Glutamatergic neuron (in vitro differentiated cells): ENCODE data around the gene TMA7. TPM values are rescaled to one million over a fixed set of nuclear protein-coding genes. Genes with fewer than 3 reads are reported as not detected.

ENCODE experiments used
- DNase-seq: peaks from one replicate; pipeline ENCODE4 v3.0.0; 2022
- H3K27ac Mint-ChIP-seq: one replicate; pipeline ENCODE4 v1.8.0; 2020; ENCODE audit warnings: mild to moderate bottlenecking, mixed read lengths, inconsistent platforms; ENCODE audit not compliant: unreplicated experiment
- H3K27me3 Mint-ChIP-seq: one replicate; pipeline ENCODE4 v1.8.0; 2020; ENCODE audit warnings: mild to moderate bottlenecking, moderate library complexity, mixed read lengths, inconsistent platforms; ENCODE audit not compliant: unreplicated experiment
- H3K36me3 Mint-ChIP-seq: one replicate; pipeline ENCODE4 v1.8.0; 2020; ENCODE audit warnings: mild to moderate bottlenecking, mixed read lengths, inconsistent platforms; ENCODE audit not compliant: unreplicated experiment
- H3K4me1 Mint-ChIP-seq: one replicate; pipeline ENCODE4 v1.8.0; 2020; ENCODE audit warnings: mild to moderate bottlenecking, low read depth, mixed read lengths, inconsistent platforms; ENCODE audit not compliant: unreplicated experiment
- H3K4me3 Mint-ChIP-seq: one replicate; pipeline ENCODE4 v1.8.0; 2020; ENCODE audit warnings: mild to moderate bottlenecking, mixed read lengths, inconsistent platforms; ENCODE audit not compliant: unreplicated experiment
- H3K9me3 Mint-ChIP-seq: one replicate; pipeline ENCODE4 v1.8.0; 2020; ENCODE audit warnings: mild to moderate bottlenecking, moderate library complexity, mixed read lengths, inconsistent platforms; ENCODE audit not compliant: unreplicated experiment
- total RNA-seq: library from RNA; stranded (reverse); fragmentation: NEBNext Ultra II Directional; extraction: Animal tissue kit (Norgen Biotek cat#: 25700); gene quantifications from one replicate; pipeline ENCODE4 v1.2.1, GENCODE V29; 2021; ENCODE audit not compliant: unreplicated experiment
- TF ChIP-seq, protein P1 (sequence below): fragments of 200-600 bp; sonication (generic); IDR thresholded peaks from one replicate; pipeline ENCODE4 v1.5.0; 2021; ENCODE audit not compliant: partially characterized antibody, unreplicated experiment

The TMA7 gene
- total RNA-seq, 1 donor from 2014 or later = 154 TPM

GRCh38 chr3:48405971-48406370, 34.1 kb upstream of the TMA7 start:
- Mint-ChIP-seq H3K4me1 (no peaks in the 10 kb centered on the region), H3K36me3 (no peaks in the 10 kb centered on the region), H3K9me3 (peaks cover 5% of the 10 kb centered on the region), H3K27me3 (peaks cover 6% of the 10 kb centered on the region), H3K4me3 (no peak overlapping the region), H3K27ac (no peak overlapping the region)
- DNase-seq = peak; percentile 1
- TF ChIP-seq, protein P1, sequence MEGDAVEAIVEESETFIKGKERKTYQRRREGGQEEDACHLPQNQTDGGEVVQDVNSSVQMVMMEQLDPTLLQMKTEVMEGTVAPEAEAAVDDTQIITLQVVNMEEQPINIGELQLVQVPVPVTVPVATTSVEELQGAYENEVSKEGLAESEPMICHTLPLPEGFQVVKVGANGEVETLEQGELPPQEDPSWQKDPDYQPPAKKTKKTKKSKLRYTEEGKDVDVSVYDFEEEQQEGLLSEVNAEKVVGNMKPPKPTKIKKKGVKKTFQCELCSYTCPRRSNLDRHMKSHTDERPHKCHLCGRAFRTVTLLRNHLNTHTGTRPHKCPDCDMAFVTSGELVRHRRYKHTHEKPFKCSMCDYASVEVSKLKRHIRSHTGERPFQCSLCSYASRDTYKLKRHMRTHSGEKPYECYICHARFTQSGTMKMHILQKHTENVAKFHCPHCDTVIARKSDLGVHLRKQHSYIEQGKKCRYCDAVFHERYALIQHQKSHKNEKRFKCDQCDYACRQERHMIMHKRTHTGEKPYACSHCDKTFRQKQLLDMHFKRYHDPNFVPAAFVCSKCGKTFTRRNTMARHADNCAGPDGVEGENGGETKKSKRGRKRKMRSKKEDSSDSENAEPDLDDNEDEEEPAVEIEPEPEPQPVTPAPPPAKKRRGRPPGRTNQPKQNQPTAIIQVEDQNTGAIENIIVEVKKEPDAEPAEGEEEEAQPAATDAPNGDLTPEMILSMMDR = no peak

DNA sequence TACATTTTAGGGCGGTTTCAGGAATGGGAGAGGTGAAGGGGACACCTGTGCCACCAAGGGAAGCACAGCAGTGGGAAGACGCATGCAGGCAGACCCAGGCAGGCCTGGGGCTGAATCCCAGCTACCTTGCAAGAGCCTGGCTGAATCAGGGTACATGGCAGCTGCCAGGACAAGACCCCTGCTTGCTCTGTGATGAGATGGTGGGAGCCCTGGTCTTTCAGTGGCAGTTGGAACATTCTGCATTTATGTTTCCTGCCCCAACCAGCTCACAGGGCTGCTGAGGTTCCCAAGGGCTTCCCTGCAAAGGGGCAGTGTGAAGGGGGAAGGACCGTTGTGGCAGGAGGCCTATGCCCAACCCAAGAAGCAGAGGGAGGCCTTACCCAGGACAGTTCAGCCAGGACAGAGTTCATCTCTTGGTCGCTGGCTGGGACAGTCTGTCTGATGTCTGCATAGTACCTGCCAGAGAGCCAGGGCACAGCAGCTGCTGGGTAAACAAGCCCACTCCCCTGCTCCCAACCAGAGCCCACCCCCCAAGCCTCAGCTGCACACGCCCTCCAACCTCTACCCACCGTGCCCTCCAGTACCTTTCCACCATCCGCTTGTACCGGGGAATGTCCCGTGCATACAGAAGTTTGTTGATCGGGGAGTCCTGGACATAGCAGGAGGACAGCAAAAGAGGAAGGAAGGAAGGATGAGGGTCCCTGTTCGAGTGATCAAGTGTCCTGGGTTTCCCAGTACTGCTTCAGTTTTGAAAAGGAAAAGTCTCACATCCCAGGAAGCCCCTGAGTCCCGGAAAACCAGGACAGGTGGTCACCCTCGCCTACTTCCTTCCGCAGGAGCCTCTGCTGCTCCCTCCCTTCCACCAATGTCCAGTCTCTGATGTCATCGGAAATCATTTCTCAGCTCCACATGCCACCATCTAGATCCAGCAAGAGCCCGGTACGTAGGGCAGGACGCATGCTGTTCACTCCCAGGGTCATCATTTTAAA, 33.3 kb upstream of the TMA7 start:
- peak; percentile 7 for DNase-seq
- Mint-ChIP-seq H3K9me3 (peaks cover 4% of the 10 kb centered on the region), H3K27me3 (peaks cover 6% of the 10 kb centered on the region), H3K36me3 (no peaks in the 10 kb centered on the region), H3K4me3 (no peak overlapping the region), H3K27ac (no peak overlapping the region), H3K4me1 (no peaks in the 10 kb centered on the region)
- TF ChIP-seq, protein P1 = no peak

GRCh38 chr3:48407542-48408099, 32.4 kb upstream of the TMA7 start:
- peaks cover 4% of the 10 kb centered on the region for H3K9me3 Mint-ChIP-seq
- no peaks in the 10 kb centered on the region for H3K4me1 Mint-ChIP-seq
- peak; percentile 5 for DNase-seq
- peaks cover 6% of the 10 kb centered on the region for H3K27me3 Mint-ChIP-seq
- no peaks in the 10 kb centered on the region for H3K36me3 Mint-ChIP-seq
- H3K4me3 Mint-ChIP-seq = no peak overlapping the region
- H3K27ac Mint-ChIP-seq = no peak overlapping the region
- TF ChIP-seq, protein P1 = no peak

DNA sequence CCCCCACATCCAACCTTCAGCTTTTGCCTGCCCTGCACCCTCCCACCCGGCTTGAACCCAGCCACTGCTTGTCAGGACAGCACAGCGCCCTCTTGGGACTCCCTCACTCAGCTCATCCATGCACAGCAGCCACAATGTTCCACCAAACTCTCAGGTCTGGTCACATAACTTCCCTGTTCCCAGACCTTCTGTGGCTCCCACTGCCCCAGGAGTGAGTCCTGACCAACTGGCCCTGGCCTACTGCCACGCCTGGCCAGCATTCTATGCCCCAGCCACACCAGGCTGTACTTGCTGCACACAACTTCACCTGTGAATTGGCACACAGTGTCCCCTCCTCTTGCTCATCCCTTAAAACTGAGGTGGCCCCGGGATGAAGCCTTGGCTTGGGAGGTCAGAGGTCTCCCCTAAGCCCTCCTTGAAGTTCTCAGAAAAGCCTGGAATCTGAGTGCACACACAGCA, 31.2 kb upstream of the TMA7 start:
- H3K36me3 Mint-ChIP-seq = no peaks in the 10 kb centered on the region
- peak; percentile 9 for DNase-seq
- no peaks in the 10 kb centered on the region for H3K4me1 Mint-ChIP-seq
- no peak overlapping the region for H3K4me3 Mint-ChIP-seq
- peaks cover 6% of the 10 kb centered on the region for H3K27me3 Mint-ChIP-seq
- TF ChIP-seq, protein P1 = no peak
- H3K9me3 Mint-ChIP-seq = peaks cover 5% of the 10 kb centered on the region
- H3K27ac Mint-ChIP-seq = no peak overlapping the region
